HepG2 (cell line): Measurements from ENCODE around the gene PFDN2. TPM values are rescaled to one million over a fixed set of nuclear protein-coding genes. Genes with fewer than 3 reads are reported as not detected.

Source experiments
- ATF2 ChIP-seq: sonication (generic); formaldehyde crosslinking; IDR thresholded peaks from 2 replicates; pipeline ENCODE4 v1.4.0; 2020; ENCODE audit warnings: missing genetic modification reagents
- CC2D1A ChIP-seq: sonication (generic); formaldehyde crosslinking; IDR thresholded peaks from 2 replicates; pipeline ENCODE4 v1.8.1; 2023; ENCODE audit warnings: mild to moderate bottlenecking, missing genetic modification reagents
- FOXP1 ChIP-seq, 2 experiments: fragments of 450-650 bp in 1 of 2; IDR thresholded peaks; 2 replicates each; pipeline ENCODE4 v1.6.1; 2017 to 2018; ENCODE audit warnings: antibody characterized with exemption in 1 of 2
- MEIS1 ChIP-seq: sonication (generic); formaldehyde crosslinking; IDR thresholded peaks from 2 replicates; pipeline ENCODE4 v1.9.0; 2021; ENCODE audit warnings: mild to moderate bottlenecking, missing genetic modification reagents, moderate library complexity, borderline replicate concordance
- MEIS2 ChIP-seq: sonication (generic); formaldehyde crosslinking; IDR thresholded peaks from 2 replicates; pipeline ENCODE4 v1.9.0; 2021; ENCODE audit warnings: mild to moderate bottlenecking, missing genetic modification reagents
- ZNF256 ChIP-seq: sonication (generic); formaldehyde crosslinking; conservative IDR thresholded peaks from 2 replicates; pipeline ENCODE4 v1.4.0; 2020; ENCODE audit warnings: missing genetic modification reagents
- ZNF543 ChIP-seq: sonication (generic); formaldehyde crosslinking; IDR thresholded peaks from 2 replicates; pipeline ENCODE4 v1.4.0; 2020; ENCODE audit warnings: mild to moderate bottlenecking, missing genetic modification reagents
- ZNF678 ChIP-seq: sonication (generic); formaldehyde crosslinking; IDR thresholded peaks from 2 replicates; pipeline ENCODE4 v1.4.0; 2020; ENCODE audit warnings: mild to moderate bottlenecking, missing genetic modification reagents
- polyA plus RNA-seq, 8 experiments: library from polyadenylated mRNA; depleted of rRNA in 3 of 8; stranded (reverse) in 7 of 8; unstranded in 1 of 8; fragments of >200 nt; fragmentation: Illumina TruSeq in 4 of 8; extraction: Trizol in 4 of 8; gene quantifications; 2 replicates each; pipeline versions ENCODE4 v1.2.1 to v1.2.3, GENCODE V29; 2011 to 2016; ENCODE audit warnings: low read depth in 4 of 8, missing spikeins in 1 of 8, mixed read lengths in 1 of 8; ENCODE audit not compliant: insufficient read depth in 1 of 8
- total RNA-seq, 5 experiments: library from RNA; depleted of rRNA; stranded (reverse); fragments of >200 nt; fragmentation: Illumina TruSeq; extraction: Trizol; gene quantifications; 2 replicates each; pipeline ENCODE4 v1.2.3, GENCODE V29; 2016; ENCODE audit warnings: low read depth in 1 of 5
- TF ChIP-seq, protein P1 (sequence below): fragments of 450-650 bp; IDR thresholded peaks from 2 replicates; pipeline ENCODE4 v1.6.1; 2017; ENCODE audit warnings: mild to moderate bottlenecking
- TF ChIP-seq, protein P2 (sequence below): sonication (generic); formaldehyde crosslinking; IDR thresholded peaks from 2 replicates; pipeline ENCODE4 v1.4.0; 2020; ENCODE audit warnings: mild to moderate bottlenecking, missing genetic modification reagents

PFDN2 gene
- total and polyA plus RNA-seq, 2 of the 13 experiments (the other 11 are each of a cell fraction or from before 2014, with no cell fraction given) = 62.6 to 63.6 TPM

GRCh38 chr1:161085165-161085564, 32.7 kb downstream of the PFDN2 start (continued):
- TF ChIP-seq, protein P1, sequence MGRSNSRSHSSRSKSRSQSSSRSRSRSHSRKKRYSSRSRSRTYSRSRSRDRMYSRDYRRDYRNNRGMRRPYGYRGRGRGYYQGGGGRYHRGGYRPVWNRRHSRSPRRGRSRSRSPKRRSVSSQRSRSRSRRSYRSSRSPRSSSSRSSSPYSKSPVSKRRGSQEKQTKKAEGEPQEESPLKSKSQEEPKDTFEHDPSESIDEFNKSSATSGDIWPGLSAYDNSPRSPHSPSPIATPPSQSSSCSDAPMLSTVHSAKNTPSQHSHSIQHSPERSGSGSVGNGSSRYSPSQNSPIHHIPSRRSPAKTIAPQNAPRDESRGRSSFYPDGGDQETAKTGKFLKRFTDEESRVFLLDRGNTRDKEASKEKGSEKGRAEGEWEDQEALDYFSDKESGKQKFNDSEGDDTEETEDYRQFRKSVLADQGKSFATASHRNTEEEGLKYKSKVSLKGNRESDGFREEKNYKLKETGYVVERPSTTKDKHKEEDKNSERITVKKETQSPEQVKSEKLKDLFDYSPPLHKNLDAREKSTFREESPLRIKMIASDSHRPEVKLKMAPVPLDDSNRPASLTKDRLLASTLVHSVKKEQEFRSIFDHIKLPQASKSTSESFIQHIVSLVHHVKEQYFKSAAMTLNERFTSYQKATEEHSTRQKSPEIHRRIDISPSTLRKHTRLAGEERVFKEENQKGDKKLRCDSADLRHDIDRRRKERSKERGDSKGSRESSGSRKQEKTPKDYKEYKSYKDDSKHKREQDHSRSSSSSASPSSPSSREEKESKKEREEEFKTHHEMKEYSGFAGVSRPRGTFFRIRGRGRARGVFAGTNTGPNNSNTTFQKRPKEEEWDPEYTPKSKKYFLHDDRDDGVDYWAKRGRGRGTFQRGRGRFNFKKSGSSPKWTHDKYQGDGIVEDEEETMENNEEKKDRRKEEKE = no peak
- TF ChIP-seq ATF2 (CRISPR knock-in tag) = no peak
- TF ChIP-seq ZNF678 = no peak
- TF ChIP-seq ZNF543 = no peak
- TF ChIP-seq, protein P2, sequence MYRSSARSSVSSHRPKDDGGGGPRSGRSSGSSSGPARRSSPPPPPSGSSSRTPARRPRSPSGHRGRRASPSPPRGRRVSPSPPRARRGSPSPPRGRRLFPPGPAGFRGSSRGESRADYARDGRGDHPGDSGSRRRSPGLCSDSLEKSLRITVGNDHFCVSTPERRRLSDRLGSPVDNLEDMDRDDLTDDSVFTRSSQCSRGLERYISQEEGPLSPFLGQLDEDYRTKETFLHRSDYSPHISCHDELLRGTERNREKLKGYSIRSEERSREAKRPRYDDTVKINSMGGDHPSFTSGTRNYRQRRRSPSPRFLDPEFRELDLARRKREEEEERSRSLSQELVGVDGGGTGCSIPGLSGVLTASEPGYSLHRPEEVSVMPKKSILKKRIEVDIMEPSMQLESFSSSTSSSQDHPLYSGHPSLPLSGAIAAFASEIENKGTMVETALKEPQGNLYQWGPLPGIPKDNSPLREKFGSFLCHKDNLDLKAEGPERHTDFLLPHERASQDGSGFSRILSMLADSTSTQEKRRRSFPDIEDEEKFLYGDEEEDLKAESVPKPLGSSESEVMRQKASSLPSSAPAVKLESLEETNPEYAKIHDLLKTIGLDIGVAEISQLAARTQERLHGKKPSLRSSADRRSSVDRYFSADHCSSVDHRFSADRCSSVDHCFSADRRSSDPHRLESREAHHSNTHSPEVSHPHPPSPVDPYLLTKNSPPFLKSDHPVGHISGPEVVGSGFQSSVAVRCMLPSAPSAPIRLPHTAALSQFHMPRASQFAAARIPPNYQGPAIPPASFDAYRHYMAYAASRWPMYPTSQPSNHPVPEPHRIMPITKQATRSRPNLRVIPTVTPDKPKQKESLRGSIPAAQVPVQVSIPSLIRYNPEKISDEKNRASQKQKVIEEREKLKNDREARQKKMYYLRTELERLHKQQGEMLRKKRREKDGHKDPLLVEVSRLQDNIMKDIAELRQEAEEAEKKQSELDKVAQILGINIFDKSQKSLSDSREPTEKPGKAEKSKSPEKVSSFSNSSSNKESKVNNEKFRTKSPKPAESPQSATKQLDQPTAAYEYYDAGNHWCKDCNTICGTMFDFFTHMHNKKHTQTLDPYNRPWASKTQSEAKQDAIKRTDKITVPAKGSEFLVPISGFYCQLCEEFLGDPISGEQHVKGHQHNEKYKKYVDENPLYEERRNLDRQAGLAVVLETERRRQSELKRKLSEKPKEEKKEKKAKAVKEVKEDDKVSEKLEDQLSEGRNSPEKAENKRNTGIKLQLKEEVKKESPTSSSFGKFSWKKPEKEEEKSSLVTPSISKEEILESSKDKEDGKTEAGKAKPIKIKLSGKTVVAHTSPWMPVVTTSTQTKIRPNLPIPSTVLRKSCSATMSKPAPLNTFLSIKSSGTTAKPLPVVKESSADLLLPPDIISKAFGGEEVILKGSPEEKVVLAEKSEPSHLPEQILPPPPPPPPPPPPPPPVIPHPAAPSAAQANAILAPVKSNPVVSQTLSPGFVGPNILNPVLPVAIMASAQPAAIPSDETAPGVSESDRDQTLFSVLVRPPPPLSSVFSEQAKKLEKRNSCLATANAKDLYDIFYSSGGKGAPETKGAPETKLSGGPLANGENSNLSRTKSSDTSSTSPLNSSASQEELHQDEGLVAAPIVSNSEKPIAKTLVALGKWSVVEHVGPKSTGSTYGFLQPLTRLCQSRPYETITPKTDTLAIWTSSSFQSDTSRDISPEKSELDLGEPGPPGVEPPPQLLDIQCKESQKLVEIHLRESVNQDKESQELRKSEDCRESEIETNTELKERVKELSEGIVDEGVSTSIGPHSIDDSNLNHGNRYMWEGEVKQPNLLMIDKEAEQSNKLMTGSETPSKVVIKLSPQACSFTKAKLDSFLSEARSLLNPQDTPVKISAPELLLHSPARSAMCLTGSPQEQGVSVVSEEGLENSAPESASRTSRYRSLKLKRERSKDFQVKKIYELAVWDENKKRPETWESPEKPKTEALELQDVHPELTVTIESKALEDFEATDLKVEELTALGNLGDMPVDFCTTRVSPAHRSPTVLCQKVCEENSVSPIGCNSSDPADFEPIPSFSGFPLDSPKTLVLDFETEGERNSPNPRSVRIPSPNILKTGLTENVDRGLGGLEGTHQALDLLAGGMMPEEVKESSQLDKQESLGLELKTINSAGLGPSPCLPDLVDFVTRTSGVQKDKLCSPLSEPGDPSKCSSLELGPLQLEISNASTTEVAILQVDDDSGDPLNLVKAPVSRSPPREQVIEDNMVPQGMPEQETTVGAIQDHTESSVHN (CRISPR knock-in tag) = no peak
- no peak for TF ChIP-seq ZNF256 (CRISPR knock-in tag)
- TF ChIP-seq CC2D1A = no peak
- TF ChIP-seq MEIS1 = no peak
- TF ChIP-seq MEIS2 (CRISPR knock-in tag) = no peak
- no peak for TF ChIP-seq FOXP1 (IDR thresholded peaks at IDR 0.05)
- no peak for TF ChIP-seq FOXP1 (CRISPR knock-in tag; IDR thresholded peaks at IDR 0.05)
